ENCODE results near the gene TADA2B.

Gene TADA2B

GRCh38 chr4:7066006-7066405, 22.8 kb downstream of the TADA2B start:
- H3K4me3 ChIP-seq (ENCODE audit: low read depth, low read length) = no peak overlapping the region
- peaks cover 44% of the 10 kb centered on the region for H3K36me3 ChIP-seq
- no peaks in the 10 kb centered on the region for H3K9me3 ChIP-seq (ENCODE audit: severe bottlenecking)
- DNase-seq = no peak
- H3K27me3 ChIP-seq (ENCODE audit: insufficient read depth, low read depth, severe bottlenecking) = no peaks in the 10 kb centered on the region
- TF ChIP-seq, protein P1, sequence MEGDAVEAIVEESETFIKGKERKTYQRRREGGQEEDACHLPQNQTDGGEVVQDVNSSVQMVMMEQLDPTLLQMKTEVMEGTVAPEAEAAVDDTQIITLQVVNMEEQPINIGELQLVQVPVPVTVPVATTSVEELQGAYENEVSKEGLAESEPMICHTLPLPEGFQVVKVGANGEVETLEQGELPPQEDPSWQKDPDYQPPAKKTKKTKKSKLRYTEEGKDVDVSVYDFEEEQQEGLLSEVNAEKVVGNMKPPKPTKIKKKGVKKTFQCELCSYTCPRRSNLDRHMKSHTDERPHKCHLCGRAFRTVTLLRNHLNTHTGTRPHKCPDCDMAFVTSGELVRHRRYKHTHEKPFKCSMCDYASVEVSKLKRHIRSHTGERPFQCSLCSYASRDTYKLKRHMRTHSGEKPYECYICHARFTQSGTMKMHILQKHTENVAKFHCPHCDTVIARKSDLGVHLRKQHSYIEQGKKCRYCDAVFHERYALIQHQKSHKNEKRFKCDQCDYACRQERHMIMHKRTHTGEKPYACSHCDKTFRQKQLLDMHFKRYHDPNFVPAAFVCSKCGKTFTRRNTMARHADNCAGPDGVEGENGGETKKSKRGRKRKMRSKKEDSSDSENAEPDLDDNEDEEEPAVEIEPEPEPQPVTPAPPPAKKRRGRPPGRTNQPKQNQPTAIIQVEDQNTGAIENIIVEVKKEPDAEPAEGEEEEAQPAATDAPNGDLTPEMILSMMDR (IDR thresholded peaks at IDR 0.05; ENCODE audit: low read depth, low read length) = no peak
- no peak overlapping the region for H3K27ac ChIP-seq

GRCh38 chr4:7066493-7066892, 23.3 kb downstream of the TADA2B start:
- H3K27ac ChIP-seq = no peak overlapping the region
- TF ChIP-seq, protein P1 (IDR thresholded peaks at IDR 0.05; ENCODE audit: low read depth, low read length) = no peak
- no peaks in the 10 kb centered on the region for H3K9me3 ChIP-seq (ENCODE audit: severe bottlenecking)
- H3K36me3 ChIP-seq = peaks cover 39% of the 10 kb centered on the region
- no peak overlapping the region for H3K4me3 ChIP-seq (ENCODE audit: low read depth, low read length)
- no peaks in the 10 kb centered on the region for H3K27me3 ChIP-seq (ENCODE audit: insufficient read depth, low read depth, severe bottlenecking)
- peak; percentile 4 for DNase-seq

GRCh38 chr4:7067126-7067451, 23.9 kb downstream of the TADA2B start:
- TF ChIP-seq, protein P1 (IDR thresholded peaks at IDR 0.05; ENCODE audit: low read depth, low read length) = no peak
- DNase-seq = no peak
- Histone ChIP-seq H3K4me3 (ENCODE audit: low read depth, low read length) (peak overlapping the region; percentile 75), H3K9me3 (ENCODE audit: severe bottlenecking) (no peaks in the 10 kb centered on the region), H3K27ac (no peak overlapping the region; the same call in 1 of the 2 replicates), H3K27me3 (ENCODE audit: insufficient read depth, low read depth, severe bottlenecking) (no peaks in the 10 kb centered on the region), H3K36me3 (peaks cover 33% of the 10 kb centered on the region)

DNA sequence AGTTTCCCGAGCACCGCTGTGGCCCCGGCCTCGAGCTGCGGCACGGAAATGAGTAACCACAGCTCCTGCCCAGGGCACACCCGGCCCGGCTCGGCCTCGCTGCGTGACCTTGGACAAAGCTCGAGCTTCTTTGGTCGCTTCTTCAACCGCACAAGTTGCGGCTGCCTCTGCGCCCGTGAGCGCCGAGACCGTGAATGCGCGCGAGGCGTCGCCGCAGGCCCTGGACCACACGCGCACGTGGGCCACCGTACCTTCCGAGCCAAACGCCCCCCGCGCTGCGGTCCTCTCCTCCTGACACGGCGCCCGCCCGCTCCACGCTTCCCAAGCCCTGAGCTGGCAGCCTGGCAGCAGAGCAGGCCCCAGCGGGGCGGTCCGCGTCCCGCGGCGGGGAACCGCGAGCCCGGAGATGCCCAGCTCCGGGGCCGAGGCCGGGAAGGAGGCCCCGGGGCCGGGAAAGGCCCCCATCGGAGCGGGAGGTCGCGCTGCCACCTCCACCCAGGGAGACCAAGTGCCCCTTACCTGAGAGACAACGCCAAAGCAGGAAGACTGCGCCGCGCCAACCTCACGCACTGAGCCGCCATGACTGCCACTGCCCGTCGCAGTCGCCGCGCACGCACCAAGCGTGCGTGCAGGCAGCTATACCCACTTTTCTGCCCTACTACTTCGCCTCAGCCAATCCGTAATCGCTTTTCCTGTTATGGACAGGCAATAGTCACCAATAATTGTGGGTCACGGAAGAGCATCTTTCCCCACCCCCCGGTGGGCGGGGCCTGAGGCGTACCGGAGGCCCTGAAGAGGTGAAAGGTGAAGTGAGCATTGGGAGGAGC, 24.5 kb downstream of the TADA2B start, which contains the start of gene GRPEL1:
TSS of gene GRPEL1 (minus strand) at position 613 of the 827 bp plus-strand sequence. CDS start at position 581, 32 bp downstream.
- no peaks in the 10 kb centered on the region for H3K9me3 ChIP-seq (ENCODE audit: severe bottlenecking)
- no peaks in the 10 kb centered on the region for H3K27me3 ChIP-seq (ENCODE audit: insufficient read depth, low read depth, severe bottlenecking)
- H3K36me3 ChIP-seq = peaks cover 30% of the 10 kb centered on the region
- TF ChIP-seq, protein P1 (IDR thresholded peaks at IDR 0.05; ENCODE audit: low read depth, low read length) = no peak
- peak within 1 kb of the TSS; percentile 78 for H3K4me3 ChIP-seq (ENCODE audit: low read depth, low read length)
- peak; percentile 100 for DNase-seq
- peak within 1 kb of the TSS; percentile 78 for H3K27ac ChIP-seq

DNA sequence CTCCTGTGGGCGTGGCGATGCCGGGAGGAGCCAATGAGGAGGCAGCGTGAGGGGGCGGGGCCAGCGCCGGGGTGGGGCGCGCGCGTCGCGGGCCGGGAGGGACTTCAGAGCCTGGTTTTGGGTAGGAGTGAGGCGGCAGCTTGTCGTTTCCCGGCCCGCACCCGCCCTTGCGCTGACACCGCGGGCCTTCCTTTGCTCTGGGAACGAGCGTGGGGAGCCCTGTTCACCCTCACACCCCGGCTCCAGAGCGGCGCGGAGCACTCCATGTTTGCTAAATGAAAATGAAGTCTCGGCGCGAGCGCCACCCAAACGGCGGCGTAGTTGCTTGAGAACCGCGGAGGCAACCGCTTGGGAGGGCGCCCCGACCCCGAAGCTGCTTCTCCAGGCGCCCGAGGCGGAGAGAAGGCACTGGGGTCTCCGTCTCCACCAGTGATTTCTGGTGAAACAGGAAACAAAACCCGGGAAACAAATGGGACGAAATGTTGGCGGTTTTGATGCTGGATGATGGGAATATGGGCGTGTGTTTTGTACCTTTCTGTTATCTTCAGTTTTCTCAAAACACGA, 25.2 kb downstream of the TADA2B start:
- Histone ChIP-seq H3K36me3 (peaks cover 23% of the 10 kb centered on the region), H3K27me3 (ENCODE audit: insufficient read depth, low read depth, severe bottlenecking) (no peaks in the 10 kb centered on the region), H3K9me3 (ENCODE audit: severe bottlenecking) (no peaks in the 10 kb centered on the region), H3K4me3 (ENCODE audit: low read depth, low read length) (peak overlapping the region; percentile 78), H3K27ac (peak overlapping the region; percentile 60)
- no peak for DNase-seq
- TF ChIP-seq, protein P1 (IDR thresholded peaks at IDR 0.05; ENCODE audit: low read depth, low read length) = no peak
